ENCODE data around the gene ALDH1A3.

ALDH1A3 gene

DNA sequence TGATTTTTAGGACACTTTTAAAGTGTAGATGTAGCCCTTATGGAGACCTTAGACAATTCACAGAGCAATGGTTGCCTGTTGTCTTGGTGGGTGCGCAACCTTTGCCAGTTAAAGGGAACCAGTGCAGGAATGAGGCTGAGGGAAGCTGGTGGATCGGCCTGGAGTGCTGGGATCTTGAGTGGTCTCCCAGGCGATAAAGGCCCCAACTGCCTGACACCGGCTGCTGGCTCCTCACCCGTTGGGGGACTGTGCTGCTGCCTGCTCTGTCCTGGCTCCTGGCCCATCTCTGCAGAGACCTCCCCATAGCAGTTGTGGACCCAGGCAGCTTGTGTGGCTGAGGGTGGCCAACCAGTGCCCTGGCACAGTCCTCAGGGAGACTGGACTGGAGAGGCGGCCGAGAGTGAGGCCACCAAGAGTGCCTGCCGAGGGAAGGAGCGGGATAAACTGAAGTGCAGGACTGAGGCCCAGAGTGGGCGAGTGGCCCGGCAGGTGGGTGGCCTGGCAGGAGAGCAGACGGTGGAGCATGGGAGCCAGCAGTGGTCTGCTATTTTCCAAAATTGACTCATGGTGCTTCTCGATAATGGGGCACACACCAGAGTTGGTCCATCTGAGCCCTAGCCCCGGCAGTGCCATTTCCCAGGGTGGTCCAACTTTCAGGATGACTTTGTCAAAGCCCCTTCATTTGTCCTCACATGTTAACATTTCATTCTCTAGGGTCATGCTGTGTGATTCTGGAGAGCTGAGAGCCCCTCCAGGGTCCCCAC is 2.1 kb downstream of the ALDH1A3 start:
- FAIRE-seq (no peak), DNase-seq (ENCODE audit: low spot score) (no peak)

DNA sequence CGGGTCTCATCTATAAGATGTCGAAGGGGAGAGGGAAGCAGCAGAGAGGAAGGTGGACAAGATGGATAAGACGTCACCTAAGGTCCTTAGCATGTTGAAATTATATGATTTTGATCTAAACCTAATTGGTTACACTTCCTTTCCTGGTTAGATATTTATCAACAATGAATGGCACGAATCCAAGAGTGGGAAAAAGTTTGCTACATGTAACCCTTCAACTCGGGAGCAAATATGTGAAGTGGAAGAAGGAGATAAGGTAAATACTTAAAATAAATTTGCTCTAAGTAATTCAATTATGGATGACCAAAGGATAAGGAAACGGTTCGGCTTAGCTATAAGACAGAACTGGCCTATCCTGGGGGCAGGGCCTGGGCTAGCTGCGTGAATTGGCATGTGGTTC is 5.5 kb downstream of the ALDH1A3 start:
- DNase-seq (ENCODE audit: low spot score): no peak
- FAIRE-seq: no peak

DNA sequence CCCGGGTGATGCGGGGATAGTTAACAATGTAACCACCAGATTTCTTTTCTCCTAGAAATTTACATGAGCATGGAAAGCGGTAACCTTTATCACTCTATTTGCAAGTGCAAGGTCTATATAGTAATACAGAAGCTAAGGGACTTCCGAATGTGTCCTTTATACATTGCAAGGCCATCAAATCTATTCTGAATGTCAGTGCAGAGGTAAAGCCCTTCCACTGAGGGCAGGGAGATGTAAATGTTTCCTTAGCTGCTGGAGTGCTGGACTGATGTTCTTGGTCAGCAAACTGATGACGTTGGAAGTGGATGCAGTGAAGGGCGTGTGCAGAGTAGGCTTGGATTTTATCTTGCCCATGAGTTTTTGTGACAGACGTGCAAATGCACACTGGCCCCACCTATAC is 6.2 kb downstream of the ALDH1A3 start:
- FAIRE-seq: no peak
- DNase-seq (ENCODE audit: low spot score): no peak

DNA sequence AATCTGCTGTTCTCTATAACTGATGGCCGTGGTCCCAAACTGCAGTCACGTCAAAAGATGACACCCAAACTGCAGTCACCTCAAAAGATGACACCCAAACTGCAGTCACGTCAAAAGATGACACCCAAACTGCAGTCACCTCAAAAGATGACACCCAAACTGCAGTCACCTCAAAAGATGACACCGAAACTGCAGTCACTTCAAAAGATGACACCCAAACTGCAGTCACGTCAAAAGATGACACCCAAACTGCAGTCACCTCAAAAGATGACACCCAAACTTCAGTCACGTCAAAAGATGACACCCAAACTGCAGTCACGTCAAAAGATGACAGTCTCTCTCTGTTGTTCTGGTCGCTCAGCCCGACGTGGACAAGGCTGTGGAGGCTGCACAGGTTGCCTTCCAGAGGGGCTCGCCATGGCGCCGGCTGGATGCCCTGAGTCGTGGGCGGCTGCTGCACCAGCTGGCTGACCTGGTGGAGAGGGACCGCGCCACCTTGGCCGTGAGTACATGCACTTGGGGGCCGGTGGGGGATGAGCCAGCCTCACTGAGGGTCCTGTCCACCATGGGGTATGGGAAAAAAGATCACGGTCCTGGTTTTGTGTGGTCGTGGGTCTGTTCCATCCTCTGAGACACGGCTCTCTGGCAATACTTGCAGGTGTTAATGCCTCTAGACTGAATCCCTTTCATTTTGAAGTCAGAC is 7.7 kb downstream of the ALDH1A3 start:
- no peak for FAIRE-seq
- no peak for DNase-seq (ENCODE audit: low spot score)

GRCh38 chr15:100889385-100890050 is 9.9 kb downstream of the ALDH1A3 start:
- no peak for FAIRE-seq
- peak; percentile 67 for DNase-seq (ENCODE audit: low spot score)

DNA sequence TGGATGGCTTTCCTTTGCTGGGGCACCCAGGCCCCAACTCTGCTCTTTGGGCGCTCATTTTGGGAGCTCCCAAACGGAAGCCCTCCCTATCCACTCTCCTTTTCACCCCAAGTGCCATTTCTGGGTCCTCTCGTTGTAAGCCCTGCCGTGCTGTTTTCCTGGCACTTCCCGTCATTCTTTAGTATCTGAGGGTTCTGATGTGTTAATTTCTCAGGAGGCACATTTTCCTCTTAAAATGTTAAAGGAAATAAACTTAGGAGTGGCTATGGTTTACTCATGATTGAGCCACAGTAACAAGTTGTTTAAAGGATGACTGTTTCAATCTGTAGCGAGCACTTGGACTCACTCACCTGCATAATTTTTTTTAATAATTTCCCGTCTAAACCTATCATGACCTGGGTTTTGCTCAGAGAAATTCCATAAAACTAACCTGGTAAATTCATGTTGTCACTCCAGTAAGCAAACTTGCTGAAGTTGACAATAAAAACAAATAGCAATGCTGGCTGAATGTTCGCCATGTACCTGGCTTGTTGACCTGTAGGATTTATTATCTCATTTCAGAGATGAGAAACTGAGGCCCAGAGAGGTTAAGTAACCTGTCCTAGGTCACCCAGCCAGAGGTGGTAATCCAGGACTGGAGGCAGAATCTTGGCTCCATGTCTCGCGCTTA is 10.6 kb downstream of the ALDH1A3 start:
- DNase-seq (ENCODE audit: low spot score) (no peak), FAIRE-seq (no peak)

DNA sequence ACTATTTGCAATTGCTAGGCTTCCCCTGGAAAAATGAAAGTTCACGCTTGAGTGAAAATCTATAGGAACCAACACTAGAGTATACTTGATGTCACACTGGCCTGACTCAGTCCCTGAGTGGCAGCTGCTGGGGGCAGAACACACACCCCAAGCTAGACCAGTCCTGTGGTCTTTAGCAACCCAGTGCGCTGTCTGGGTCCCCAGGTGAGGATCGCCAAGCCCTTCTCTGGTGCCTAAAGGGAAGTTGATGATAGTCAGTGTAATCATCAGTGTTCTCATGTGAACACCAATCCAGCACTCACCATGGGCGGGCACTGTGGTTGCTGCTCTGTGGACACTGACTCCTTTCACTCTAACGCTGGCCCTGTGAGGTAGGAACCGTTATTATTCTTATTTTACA is 11.2 kb downstream of the ALDH1A3 start:
- DNase-seq (ENCODE audit: low spot score): no peak
- FAIRE-seq: no peak

DNA sequence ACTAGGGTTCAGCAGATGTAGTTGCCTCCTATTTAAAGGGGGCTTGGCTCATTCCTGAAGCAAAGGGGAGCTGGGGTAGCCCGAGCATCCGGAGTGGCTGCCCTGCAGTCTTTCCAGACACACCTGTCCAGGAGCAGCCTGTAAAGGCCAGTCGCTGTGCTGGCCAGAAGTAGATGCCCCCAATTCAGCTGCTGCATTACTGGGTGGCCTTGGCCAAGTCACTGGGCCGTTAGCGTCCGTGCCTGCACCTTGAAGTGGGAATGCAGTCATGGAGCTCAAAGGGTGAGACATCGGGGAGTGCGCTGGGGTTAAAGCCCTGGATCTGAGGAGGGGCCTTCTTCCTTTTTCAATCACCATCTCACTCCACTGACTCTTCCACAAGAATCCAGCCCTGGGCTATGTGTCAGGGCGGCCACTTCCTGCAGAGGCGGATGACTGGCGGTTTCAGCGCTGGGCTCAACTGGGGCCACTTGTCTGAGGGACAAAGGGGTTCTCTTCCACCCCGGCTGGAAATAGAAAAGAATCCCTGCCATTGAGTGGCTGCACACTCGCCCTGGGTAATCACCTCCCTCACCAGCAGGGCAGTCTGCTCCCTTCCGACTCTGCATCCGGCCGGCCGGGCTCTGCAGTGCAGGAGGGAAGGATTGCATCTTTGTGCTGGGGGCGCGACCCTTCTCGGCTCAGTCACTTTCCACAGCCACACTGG is 11.8 kb downstream of the ALDH1A3 start:
- DNase-seq (ENCODE audit: low spot score) (no peak), FAIRE-seq (no peak)

GRCh38 chr15:100892013-100892355 is 12.4 kb downstream of the ALDH1A3 start:
- no peak for FAIRE-seq

GRCh38 chr15:100893261-100893963 is 13.8 kb downstream of the ALDH1A3 start:
- no peak for DNase-seq (ENCODE audit: low spot score)

More at GRCh38 chr15:100892013-100892355, 12.4 kb downstream of the ALDH1A3 start:
- DNase-seq (ENCODE audit: low spot score): no peak

GRCh38 chr15:100893964-100894295 is 14.3 kb downstream of the ALDH1A3 start:
- no peak for DNase-seq (ENCODE audit: low spot score)
- FAIRE-seq: no peak

More at GRCh38 chr15:100893261-100893963, 13.8 kb downstream of the ALDH1A3 start:
- no peak for FAIRE-seq

- DNase-seq (ENCODE audit: low spot score): no peak
- no peak for FAIRE-seq
Observed at GRCh38 chr15:100895721-100896120, 16.1 kb downstream of the ALDH1A3 start.

- DNase-seq (ENCODE audit: low spot score) (no peak), FAIRE-seq (no peak)
Observed at GRCh38 chr15:100897221-100898151, 17.9 kb downstream of the ALDH1A3 start.

DNA sequence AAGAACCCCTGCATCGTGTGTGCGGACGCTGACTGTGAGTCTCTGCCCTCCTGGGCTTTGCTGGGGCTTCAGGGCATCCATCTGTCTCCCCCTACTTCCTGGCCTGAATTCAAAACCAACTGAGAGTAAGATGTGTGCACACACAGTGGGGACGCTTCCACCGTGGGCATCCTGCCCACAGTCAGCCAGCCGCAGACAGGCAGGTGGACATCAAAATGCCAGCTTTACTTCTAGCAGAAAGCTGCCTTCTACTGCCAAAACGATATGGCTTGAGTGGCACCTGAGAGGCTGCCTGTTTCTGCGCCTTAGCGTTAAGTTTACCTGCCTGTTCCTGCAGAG is 18.5 kb downstream of the ALDH1A3 start:
- DNase-seq (ENCODE audit: low spot score): no peak
- no peak for FAIRE-seq

GRCh38 chr15:100898661-100899462 is 19.2 kb downstream of the ALDH1A3 start:
- FAIRE-seq: no peak
- DNase-seq (ENCODE audit: low spot score): no peak

DNA sequence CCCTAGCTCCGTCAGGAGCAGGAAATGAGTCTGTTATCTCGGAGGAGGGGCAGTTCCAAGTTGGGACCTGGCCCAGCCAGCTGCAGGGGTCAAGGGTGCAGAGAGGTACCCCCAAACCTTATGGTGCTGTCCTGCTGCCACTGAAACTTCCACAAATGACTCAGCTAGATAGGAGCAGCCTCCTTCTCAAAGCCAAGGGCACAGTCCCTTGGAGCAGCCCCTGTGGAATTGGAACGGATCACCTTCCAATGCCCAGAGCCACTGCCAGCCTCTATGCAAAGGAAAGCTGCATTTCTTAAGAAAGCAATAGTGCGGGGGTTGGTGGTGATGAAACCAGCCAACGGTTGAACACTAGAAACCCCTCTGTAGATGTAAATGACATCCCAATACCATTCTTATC is 20.0 kb downstream of the ALDH1A3 start:
- FAIRE-seq: no peak
- no peak for DNase-seq (ENCODE audit: low spot score)

DNA sequence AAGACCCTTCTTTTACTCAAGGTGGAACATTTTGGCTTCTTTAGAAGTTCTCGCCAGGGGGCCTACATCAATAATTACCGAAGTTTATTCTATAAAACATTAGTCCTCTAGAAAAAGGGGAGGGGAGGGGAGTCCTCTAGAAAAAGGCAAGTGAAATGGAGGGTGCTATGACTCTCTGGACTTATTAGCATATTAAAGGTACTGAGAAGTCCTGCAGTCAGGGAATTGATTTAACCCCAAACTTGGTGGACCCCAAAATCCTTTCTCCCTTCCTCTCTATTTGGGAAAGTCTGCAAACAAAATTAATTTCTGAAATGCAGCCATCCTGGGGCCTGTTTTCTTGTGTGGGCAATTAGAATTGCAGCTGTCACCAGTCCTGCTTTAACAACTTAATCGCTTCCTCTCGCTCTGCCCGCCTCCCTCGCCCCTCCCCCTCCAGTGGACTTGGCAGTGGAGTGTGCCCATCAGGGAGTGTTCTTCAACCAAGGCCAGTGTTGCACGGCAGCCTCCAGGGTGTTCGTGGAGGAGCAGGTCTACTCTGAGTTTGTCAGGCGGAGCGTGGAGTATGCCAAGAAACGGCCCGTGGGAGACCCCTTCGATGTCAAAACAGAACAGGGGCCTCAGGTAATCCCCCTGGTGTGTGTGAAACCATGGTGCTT is 20.6 kb downstream of the ALDH1A3 start:
- DNase-seq (ENCODE audit: low spot score): no peak

GRCh38 chr15:100900795-100901169 is 21.2 kb downstream of the ALDH1A3 start:
- no peak for FAIRE-seq
- DNase-seq (ENCODE audit: low spot score): no peak

More for the DNA sequence above, 20.6 kb downstream of the ALDH1A3 start:
- FAIRE-seq: no peak

Data from urothelium cell line (cell line).